NOMO-1 treated with dmso at 0.1 percent for 144 hours (cell line): ENCODE data around the gene NCKAP1.
"Not testable (repeated sequence)": the region's sequence is repeated elsewhere in the genome, so short reads cannot be mapped to it uniquely, and the experiment has no call there.

Source experiments
- DNase-seq: peaks from one replicate; lab custom pipeline; 2025; ENCODE audit not compliant: unreplicated experiment; lab: John Stamatoyannopoulos, UW

The NCKAP1 gene

DNA sequence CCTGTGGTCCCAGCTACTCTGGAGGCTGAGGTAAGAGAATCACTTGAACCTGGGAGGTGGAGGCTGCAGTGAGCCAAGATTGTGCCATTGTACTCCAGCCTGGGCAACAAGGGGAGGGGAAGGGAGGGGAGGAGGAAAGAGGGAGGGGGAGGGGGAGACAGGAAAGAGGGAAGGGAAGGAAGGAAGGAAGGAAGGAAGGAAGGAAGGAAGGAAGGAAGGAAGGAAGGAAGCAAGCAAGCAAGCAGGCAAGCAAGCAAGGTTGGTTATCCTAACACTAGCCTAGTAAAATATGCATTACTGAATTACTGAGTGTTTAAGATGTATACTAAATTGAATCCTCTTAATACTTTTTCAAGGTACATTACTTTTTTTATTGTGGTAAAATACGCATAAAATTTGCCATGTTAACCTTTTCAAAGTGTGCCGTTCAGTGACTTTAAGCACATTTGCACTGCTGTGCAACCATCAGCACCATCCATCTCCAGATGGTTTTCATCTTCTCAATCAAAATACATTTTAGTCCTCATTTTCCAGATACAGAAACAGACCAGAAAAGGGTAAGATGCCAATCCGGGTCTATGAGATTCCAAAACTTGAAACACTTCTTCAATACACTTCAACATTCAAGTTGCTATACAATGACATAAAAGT, 28.9 kb downstream of the NCKAP1 start:
- no peak for DNase-seq

DNA sequence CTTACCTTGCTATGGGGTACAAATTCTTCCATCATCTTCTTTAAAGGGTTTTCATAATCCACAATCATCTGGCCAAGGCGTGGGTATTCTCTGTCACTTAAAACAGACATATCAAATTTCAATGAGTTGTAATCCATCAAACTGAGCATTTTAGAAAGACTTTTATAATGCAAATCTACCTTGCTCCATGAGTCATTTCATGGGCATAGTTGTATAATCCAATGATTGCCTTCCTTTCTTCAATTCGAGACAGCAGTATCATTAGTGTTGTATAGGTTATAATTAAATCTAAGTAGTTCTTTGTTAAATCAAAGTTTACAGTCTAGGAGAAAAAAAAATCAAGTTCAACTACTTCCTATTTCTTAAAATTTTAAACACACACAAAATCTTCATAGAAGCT, 36.3 kb downstream of the NCKAP1 start:
- DNase-seq = no peak

GRCh38 chr2:183000846-183001245, 37.4 kb downstream of the NCKAP1 start:
- DNase-seq = no peak

DNA sequence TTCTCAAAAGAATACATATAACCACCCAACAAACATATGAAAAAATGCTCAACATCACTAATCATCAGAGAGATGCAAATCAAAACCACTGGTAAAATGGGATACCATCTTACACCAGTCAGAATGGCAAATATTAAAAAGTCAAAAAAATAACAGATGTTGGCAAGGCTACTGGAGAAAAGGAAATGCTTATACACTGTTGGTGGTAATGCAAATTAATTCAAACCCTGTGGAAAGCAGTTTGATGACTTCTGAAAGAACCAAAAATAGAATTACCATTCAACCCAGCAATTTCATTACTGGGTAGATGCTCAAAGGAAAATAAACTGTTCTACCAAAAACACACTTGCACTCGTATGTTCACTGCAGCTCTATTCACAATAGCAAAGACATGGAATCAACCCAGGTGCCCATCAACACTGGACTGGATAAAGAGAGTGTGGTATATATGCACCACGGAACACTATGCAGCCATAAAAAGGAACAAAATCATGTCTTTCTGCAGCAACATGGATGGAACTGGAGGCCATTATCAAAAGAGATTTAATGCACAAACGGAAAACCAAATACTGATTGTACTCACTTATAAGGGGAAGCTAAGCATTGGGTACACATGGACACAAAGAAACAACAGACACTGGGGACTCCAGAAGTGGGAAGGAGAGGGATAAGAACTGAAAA, 38.8 kb downstream of the NCKAP1 start:
- no peak for DNase-seq

DNA sequence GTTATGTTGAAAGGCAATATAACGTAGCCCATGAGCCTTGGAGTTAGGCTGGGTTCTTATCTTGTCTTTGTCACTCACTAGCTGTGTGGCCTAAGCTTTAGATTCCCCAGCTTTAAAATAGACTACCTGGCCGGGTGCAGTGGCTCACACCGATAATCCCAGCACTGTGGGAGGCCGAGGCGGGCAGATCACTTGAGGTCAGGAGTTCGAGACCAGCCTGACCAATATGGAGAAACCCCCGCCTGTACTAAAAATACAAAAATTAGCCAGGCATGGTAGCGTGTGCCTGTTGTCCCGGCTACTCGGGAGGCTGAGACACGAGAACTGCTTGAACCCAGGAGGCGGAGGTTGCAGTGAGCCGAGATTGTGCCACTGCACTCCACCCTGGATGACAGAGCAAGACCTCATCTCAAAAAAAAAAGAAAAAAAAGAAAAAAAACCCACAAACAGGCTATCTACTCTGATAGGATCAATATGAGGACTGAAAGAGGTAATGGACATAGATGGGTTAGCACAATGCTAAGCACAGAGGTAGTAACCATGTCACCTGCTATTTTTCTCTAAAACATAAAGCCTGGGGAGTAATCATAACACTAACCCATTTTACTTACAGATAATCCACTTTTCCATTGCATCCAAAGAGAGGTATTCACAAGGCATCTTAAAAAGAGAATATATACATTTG, 43.9 kb downstream of the NCKAP1 start:
- no peak for DNase-seq

GRCh38 chr2:182982941-182983340, 55.3 kb downstream of the NCKAP1 start:
- no peak for DNase-seq

GRCh38 chr2:182981475-182981874, 56.8 kb downstream of the NCKAP1 start:
- not testable (repeated sequence) for DNase-seq

DNA sequence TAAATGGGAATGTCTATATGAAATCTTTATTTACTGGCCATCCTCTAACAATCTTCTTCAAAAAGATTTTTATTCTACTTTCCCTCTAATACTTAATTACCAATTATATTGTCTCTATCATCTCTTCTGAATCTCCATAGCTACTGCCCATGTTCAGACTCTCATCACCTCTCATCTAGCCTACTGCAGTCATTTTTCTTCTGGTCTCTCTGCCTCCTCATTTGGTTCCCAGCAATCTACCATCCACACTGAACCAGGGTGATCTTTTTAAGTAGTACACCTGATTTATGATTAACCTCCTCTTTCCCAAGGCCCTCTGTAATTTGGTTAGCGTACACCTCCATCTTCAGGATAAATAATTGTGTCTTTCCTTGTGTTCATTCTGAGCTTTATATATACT, 57.6 kb downstream of the NCKAP1 start:
- no peak for DNase-seq

- no peak for DNase-seq
Observed at GRCh38 chr2:182980115-182980514, 58.1 kb downstream of the NCKAP1 start.

GRCh38 chr2:182977463-182977862, 60.8 kb downstream of the NCKAP1 start:
- no peak for DNase-seq

- no peak for DNase-seq
Observed at GRCh38 chr2:182973441-182974352, 64.6 kb downstream of the NCKAP1 start.

GRCh38 chr2:182972548-182972942, 65.7 kb downstream of the NCKAP1 start:
- DNase-seq = no peak

- no peak for DNase-seq
Observed at GRCh38 chr2:182971820-182972547, 66.3 kb downstream of the NCKAP1 start.

- no peak for DNase-seq
Observed at GRCh38 chr2:182970486-182970885, 67.8 kb downstream of the NCKAP1 start.

- no peak for DNase-seq
Observed at GRCh38 chr2:182968493-182968892, 69.8 kb downstream of the NCKAP1 start.

DNA sequence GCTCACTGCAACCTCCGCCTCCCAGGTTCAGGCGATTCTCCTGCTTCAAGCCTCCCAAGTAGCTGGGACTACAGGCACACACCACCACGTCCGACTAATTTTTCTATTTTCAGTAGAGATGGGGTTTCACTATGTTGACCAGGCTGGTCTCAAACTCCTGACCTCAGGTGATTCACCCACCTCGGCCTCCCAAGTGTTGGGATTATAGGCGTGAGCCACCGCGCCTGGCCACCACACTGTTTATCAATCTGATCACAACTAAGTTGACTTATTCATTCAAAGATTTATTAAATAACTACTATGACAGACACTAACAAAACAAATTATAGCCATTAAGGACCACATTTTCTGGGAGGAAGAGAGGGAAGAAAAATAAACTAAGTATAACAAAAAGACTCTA, 71.9 kb downstream of the NCKAP1 start:
- DNase-seq = not testable (repeated sequence)

- DNase-seq = no peak
Observed at GRCh38 chr2:182962641-182963040, 75.6 kb downstream of the NCKAP1 start.

- DNase-seq = not testable (repeated sequence)
Observed at GRCh38 chr2:182960869-182961268, 77.4 kb downstream of the NCKAP1 start.

DNA sequence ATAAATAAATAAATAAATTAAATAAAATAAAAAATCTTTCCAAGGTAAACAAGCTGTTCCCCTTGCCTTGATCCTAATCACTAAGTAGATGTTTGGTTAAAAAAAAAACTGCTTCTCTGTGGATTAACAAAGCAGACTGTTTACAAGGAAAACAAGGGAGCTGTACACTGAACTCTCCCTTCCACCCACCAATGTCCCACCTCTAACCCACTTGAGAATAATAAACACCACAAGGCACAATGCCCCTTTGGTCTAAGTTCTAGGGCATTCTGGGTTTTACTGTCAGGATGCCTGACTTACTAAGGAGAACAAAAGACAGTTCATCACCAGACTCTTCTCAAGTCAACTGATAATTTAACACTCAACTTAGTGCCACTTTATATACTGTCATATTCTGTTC, 83.5 kb downstream of the NCKAP1 start:
- no peak for DNase-seq

DNA sequence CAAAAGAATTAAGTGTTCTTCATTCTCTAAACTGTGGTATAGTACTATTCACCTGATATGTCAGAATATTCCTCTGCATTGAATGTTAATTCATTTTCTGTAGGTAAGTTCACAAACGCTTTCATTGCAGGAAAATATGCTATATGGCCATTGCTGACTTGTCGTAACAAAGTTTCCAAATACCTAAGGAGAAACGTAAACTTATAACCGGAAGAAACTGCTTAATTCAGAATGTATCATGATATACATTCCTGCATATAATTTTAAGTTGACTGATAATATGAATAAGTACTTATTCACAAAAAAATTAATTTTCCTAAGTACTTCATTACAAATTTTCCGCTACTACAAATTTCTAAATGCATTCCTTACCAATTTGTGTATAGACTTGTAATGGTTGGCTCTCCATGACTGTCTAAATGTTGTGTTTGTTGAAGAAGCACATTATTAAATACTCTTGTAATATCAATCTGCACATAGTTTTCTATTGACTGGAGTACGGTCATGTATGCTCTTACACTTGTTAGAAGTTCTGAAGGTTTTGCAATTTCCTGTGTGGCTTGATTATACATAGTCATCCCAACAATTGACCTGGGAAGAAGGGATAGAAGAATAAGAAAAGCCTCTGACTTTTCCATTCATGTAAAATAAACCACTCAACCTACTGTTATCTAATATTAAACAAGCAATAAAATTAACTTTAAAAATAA, 85.4 kb downstream of the NCKAP1 start:
- DNase-seq = no peak
